Adipocyte (in vitro differentiated cells): ENCODE results near the gene SEC14L1.

Experiments
- DNase-seq: peaks from one replicate; pipeline ENCODE4 v3.0.0-alpha.2; 2015; ENCODE audit warnings: low read depth
- H3K27me3 ChIP-seq: replicated peaks from 2 replicates; pipeline ENCODE4 v1.7.0; 2013; ENCODE audit warnings: mild to moderate bottlenecking, low read length, moderate library complexity; ENCODE audit not compliant: control insufficient read depth, insufficient read depth
- H3K36me3 ChIP-seq: 2 replicates; pipeline ENCODE4 v1.7.0; 2013; ENCODE audit warnings: low read length, mild to moderate bottlenecking, moderate library complexity; ENCODE audit not compliant: control insufficient read depth, insufficient read depth, severe bottlenecking
- H3K4me1 ChIP-seq: 2 replicates; pipeline ENCODE4 v1.7.0; 2013; ENCODE audit warnings: mild to moderate bottlenecking, low read length, moderate library complexity; ENCODE audit not compliant: control insufficient read depth, insufficient read depth
- H3K4me3 ChIP-seq: 2 replicates; pipeline ENCODE4 v1.7.0; 2013; ENCODE audit warnings: mild to moderate bottlenecking, low read length, moderate library complexity
- H3K9ac ChIP-seq: 2 replicates; pipeline ENCODE4 v1.7.0; 2013; ENCODE audit warnings: mild to moderate bottlenecking, low read length, moderate library complexity
- H3K9me3 ChIP-seq: 2 replicates; pipeline ENCODE4 v1.7.0; 2013; ENCODE audit warnings: mild to moderate bottlenecking, low read length, moderate library complexity; ENCODE audit not compliant: control insufficient read depth

Gene SEC14L1

GRCh38 chr17:77212081-77212832 is 71.5 kb downstream of the SEC14L1 start:
- Histone ChIP-seq H3K27me3 (no peaks in the 10 kb centered on the region), H3K9ac (no peak overlapping the region), H3K4me1 (peaks cover 13% of the 10 kb centered on the region), H3K9me3 (no peaks in the 10 kb centered on the region), H3K36me3 (peaks cover 89% of the 10 kb centered on the region), H3K4me3 (no peak overlapping the region)
- no peak for DNase-seq

GRCh38 chr17:77212833-77213777 is 72.3 kb downstream of the SEC14L1 start:
- peaks cover 88% of the 10 kb centered on the region for H3K36me3 ChIP-seq
- no peaks in the 10 kb centered on the region for H3K27me3 ChIP-seq
- no peak overlapping the region for H3K9ac ChIP-seq
- no peak overlapping the region for H3K4me3 ChIP-seq
- H3K4me1 ChIP-seq = peaks cover 8% of the 10 kb centered on the region
- no peaks in the 10 kb centered on the region for H3K9me3 ChIP-seq
- DNase-seq = no peak

- H3K36me3 ChIP-seq = peaks cover 89% of the 10 kb centered on the region
- DNase-seq = no peak
These were observed 73.0 kb downstream of the SEC14L1 start for GRCh38 chr17:77213778-77214132.

GRCh38 chr17:77214328-77214727 is 73.6 kb downstream of the SEC14L1 start:
- Histone ChIP-seq H3K4me1 (no peaks in the 10 kb centered on the region), H3K9me3 (no peaks in the 10 kb centered on the region), H3K36me3 (peaks cover 89% of the 10 kb centered on the region)

More at GRCh38 chr17:77213778-77214132, 73.0 kb downstream of the SEC14L1 start:
- H3K9ac ChIP-seq = no peak overlapping the region
- H3K9me3 ChIP-seq = no peaks in the 10 kb centered on the region
- H3K4me1 ChIP-seq = peaks cover 2% of the 10 kb centered on the region
- H3K27me3 ChIP-seq = no peaks in the 10 kb centered on the region
- no peak overlapping the region for H3K4me3 ChIP-seq

GRCh38 chr17:77214743-77215142 is 74.0 kb downstream of the SEC14L1 start:
- DNase-seq = peak; percentile 9
- peaks cover 86% of the 10 kb centered on the region for H3K36me3 ChIP-seq
- H3K9ac ChIP-seq = no peak overlapping the region
- no peak overlapping the region for H3K4me3 ChIP-seq
- H3K4me1 ChIP-seq = no peaks in the 10 kb centered on the region
- no peaks in the 10 kb centered on the region for H3K9me3 ChIP-seq
- no peaks in the 10 kb centered on the region for H3K27me3 ChIP-seq

More at GRCh38 chr17:77214328-77214727, 73.6 kb downstream of the SEC14L1 start:
- H3K27me3 ChIP-seq = no peaks in the 10 kb centered on the region
- DNase-seq = no peak
- no peak overlapping the region for H3K9ac ChIP-seq
- no peak overlapping the region for H3K4me3 ChIP-seq

GRCh38 chr17:77215281-77215680 is 74.5 kb downstream of the SEC14L1 start:
- no peaks in the 10 kb centered on the region for H3K9me3 ChIP-seq
- H3K9ac ChIP-seq = no peak overlapping the region
- H3K4me1 ChIP-seq = no peaks in the 10 kb centered on the region
- no peaks in the 10 kb centered on the region for H3K27me3 ChIP-seq
- no peak for DNase-seq
- H3K36me3 ChIP-seq = peaks cover 80% of the 10 kb centered on the region
- H3K4me3 ChIP-seq = no peak overlapping the region

- H3K27me3 ChIP-seq = no peaks in the 10 kb centered on the region
- no peaks in the 10 kb centered on the region for H3K9me3 ChIP-seq
- H3K9ac ChIP-seq = no peak overlapping the region
- H3K4me1 ChIP-seq = no peaks in the 10 kb centered on the region
- no peak for DNase-seq
- peaks cover 68% of the 10 kb centered on the region for H3K36me3 ChIP-seq
- no peak overlapping the region for H3K4me3 ChIP-seq
These were observed 75.7 kb downstream of the SEC14L1 start for GRCh38 chr17:77216486-77216885.

- no peak overlapping the region for H3K4me3 ChIP-seq
- no peak for DNase-seq
- no peaks in the 10 kb centered on the region for H3K4me1 ChIP-seq
- no peaks in the 10 kb centered on the region for H3K9me3 ChIP-seq
- no peak overlapping the region for H3K9ac ChIP-seq
- H3K27me3 ChIP-seq = no peaks in the 10 kb centered on the region
- H3K36me3 ChIP-seq = peaks cover 62% of the 10 kb centered on the region
These were observed 76.4 kb downstream of the SEC14L1 start for GRCh38 chr17:77217123-77217522.

- H3K36me3 ChIP-seq = peaks cover 57% of the 10 kb centered on the region
- no peak for DNase-seq
- no peaks in the 10 kb centered on the region for H3K27me3 ChIP-seq
- no peaks in the 10 kb centered on the region for H3K4me1 ChIP-seq
- H3K9ac ChIP-seq = no peak overlapping the region
- H3K4me3 ChIP-seq = no peak overlapping the region
- no peaks in the 10 kb centered on the region for H3K9me3 ChIP-seq
These were observed 76.8 kb downstream of the SEC14L1 start for GRCh38 chr17:77217566-77217965.

GRCh38 chr17:77218902-77219301 is 78.1 kb downstream of the SEC14L1 start:
- peaks cover 44% of the 10 kb centered on the region for H3K36me3 ChIP-seq
- no peak for DNase-seq
- H3K9ac ChIP-seq = no peak overlapping the region
- H3K27me3 ChIP-seq = no peaks in the 10 kb centered on the region
- H3K4me1 ChIP-seq = no peaks in the 10 kb centered on the region
- H3K4me3 ChIP-seq = no peak overlapping the region
- no peaks in the 10 kb centered on the region for H3K9me3 ChIP-seq

- DNase-seq = no peak
- Histone ChIP-seq H3K27me3 (no peaks in the 10 kb centered on the region), H3K9ac (no peak overlapping the region), H3K4me3 (no peak overlapping the region), H3K9me3 (no peaks in the 10 kb centered on the region), H3K36me3 (peaks cover 14% of the 10 kb centered on the region), H3K4me1 (no peaks in the 10 kb centered on the region)
These were observed 81.6 kb downstream of the SEC14L1 start for GRCh38 chr17:77222356-77222755.
